Right hindlimb (tissue), 1 donor: Measurements from ENCODE around the gene ARSK.
A peak's percentile ranks its signal among the peaks of the same experiment; 100 is the strongest.

Experiments
- DNase-seq: peaks from one replicate; pipeline ENCODE4 v3.0.0-alpha.2; 2018

Gene ARSK

GRCh38 chr5:95554647-95555548 is at the start of gene ARSK, which contains the start of gene SKIC3:
Gene ARSK, plus strand, starts transcription at chr5:95555101. Its CDS starts 178 bp downstream, at chr5:95555279.
Gene SKIC3, minus strand, starts transcription at chr5:95554977. Its CDS starts 7,827 bp downstream, at chr5:95547150.
- peak; percentile 97 for DNase-seq

- no peak for DNase-seq
Measured at GRCh38 chr5:95508550-95508949, 46.4 kb upstream of the ARSK start.

- DNase-seq = no peak
Measured at GRCh38 chr5:95511606-95512005, 43.3 kb upstream of the ARSK start.

- no peak for DNase-seq
Measured at GRCh38 chr5:95518417-95518816, 36.5 kb upstream of the ARSK start.

GRCh38 chr5:95519151-95519550 is 35.8 kb upstream of the ARSK start:
- no peak for DNase-seq

GRCh38 chr5:95519681-95520080 is 35.2 kb upstream of the ARSK start:
- no peak for DNase-seq

- no peak for DNase-seq
Measured at GRCh38 chr5:95520206-95520605, 34.7 kb upstream of the ARSK start.

GRCh38 chr5:95524423-95524822 is 30.5 kb upstream of the ARSK start:
- no peak for DNase-seq

GRCh38 chr5:95526871-95527270 is 28.0 kb upstream of the ARSK start:
- no peak for DNase-seq

GRCh38 chr5:95528565-95528964 is 26.3 kb upstream of the ARSK start:
- DNase-seq = no peak

- DNase-seq = no peak
Measured at GRCh38 chr5:95530416-95530815, 24.5 kb upstream of the ARSK start.

- no peak for DNase-seq
Measured at GRCh38 chr5:95531491-95531890, 23.4 kb upstream of the ARSK start.

GRCh38 chr5:95532415-95532814 is 22.5 kb upstream of the ARSK start:
- DNase-seq = no peak

- DNase-seq = no peak
Measured at GRCh38 chr5:95533106-95533505, 21.8 kb upstream of the ARSK start.

- DNase-seq = no peak
Measured at GRCh38 chr5:95533761-95534160, 21.1 kb upstream of the ARSK start.

GRCh38 chr5:95537501-95537900 is 17.4 kb upstream of the ARSK start:
- no peak for DNase-seq

- no peak for DNase-seq
Measured at GRCh38 chr5:95543017-95543705, 11.7 kb upstream of the ARSK start.

GRCh38 chr5:95549030-95549429 is 5.9 kb upstream of the ARSK start:
- no peak for DNase-seq

- no peak for DNase-seq
Measured at GRCh38 chr5:95554331-95554646, 612 bp upstream of the ARSK start.

- no peak for DNase-seq
Measured at GRCh38 chr5:95555553-95555952, 652 bp downstream of the ARSK start.

GRCh38 chr5:95557841-95558240 is 2.9 kb downstream of the ARSK start:
- DNase-seq = no peak

- no peak for DNase-seq
Measured at GRCh38 chr5:95562282-95562681, 7.4 kb downstream of the ARSK start.

- DNase-seq = no peak
Measured at GRCh38 chr5:95563367-95563766, 8.5 kb downstream of the ARSK start.

GRCh38 chr5:95564450-95564849 is 9.5 kb downstream of the ARSK start:
- peak; percentile 37 for DNase-seq
